Endodermal cell (in vitro differentiated cells): ENCODE results near the gene SEMA4G. TPM values are rescaled to one million over a fixed set of nuclear protein-coding genes. Genes with fewer than 3 reads are reported as not detected.

Experiments
- DNase-seq: peaks from one replicate; pipeline ENCODE4 v3.0.0-alpha.2; 2017
- H3K27ac ChIP-seq: 2 replicates; pipeline ENCODE4 v1.5.1; 2013; ENCODE audit warnings: mild to moderate bottlenecking, low read depth, low read length, moderate library complexity
- H3K27me3 ChIP-seq: 2 replicates; pipeline ENCODE4 v1.6.1; 2013; ENCODE audit warnings: mild to moderate bottlenecking, low read length, moderate library complexity; ENCODE audit not compliant: insufficient read depth, control insufficient read depth, poor library complexity, severe bottlenecking
- H3K36me3 ChIP-seq: 2 replicates; pipeline ENCODE4 v1.7.0; 2013; ENCODE audit warnings: mild to moderate bottlenecking, low read length, moderate library complexity; ENCODE audit not compliant: control insufficient read depth, insufficient read depth
- H3K4me1 ChIP-seq: one replicate; pipeline ENCODE4 v1.7.0; 2013; ENCODE audit warnings: low read length; ENCODE audit not compliant: control insufficient read depth, insufficient read depth
- H3K4me3 ChIP-seq: 2 replicates; pipeline ENCODE4 v1.5.1; 2013; ENCODE audit warnings: mild to moderate bottlenecking, low read length, moderate library complexity
- H3K9ac ChIP-seq: 2 replicates; pipeline ENCODE4 v1.6.1; 2013; ENCODE audit warnings: mild to moderate bottlenecking, low read length, moderate library complexity; ENCODE audit not compliant: poor library complexity, severe bottlenecking; ENCODE audit errors: extremely low read depth
- H3K9me3 ChIP-seq: 2 replicates; pipeline ENCODE4 v1.6.1; 2013; ENCODE audit warnings: mild to moderate bottlenecking, low read length, moderate library complexity; ENCODE audit not compliant: control insufficient read depth
- H3K27ac Mint-ChIP-seq: 2 replicates; pipeline ENCODE4 v1.8.0; 2020; ENCODE audit warnings: mixed read lengths
- H3K27me3 Mint-ChIP-seq: 2 replicates; pipeline ENCODE4 v1.8.0; 2021; ENCODE audit warnings: mild to moderate bottlenecking, mixed read lengths; ENCODE audit not compliant: insufficient read depth
- H3K36me3 Mint-ChIP-seq: 2 replicates; pipeline ENCODE4 v1.8.0; 2020; ENCODE audit warnings: low read depth, mixed read lengths
- H3K4me1 Mint-ChIP-seq: 2 replicates; pipeline ENCODE4 v1.8.0; 2020; ENCODE audit warnings: mixed read lengths
- H3K4me3 Mint-ChIP-seq: 2 replicates; pipeline ENCODE4 v1.8.0; 2020; ENCODE audit warnings: mild to moderate bottlenecking, moderate library complexity, mixed read lengths
- H3K9me3 Mint-ChIP-seq: 2 replicates; pipeline ENCODE4 v1.8.0; 2020; ENCODE audit warnings: mild to moderate bottlenecking, mixed read lengths
- CTCF ChIP-seq: fragments of 200-600 bp; sonication (generic); conservative IDR thresholded peaks from 2 replicates; pipeline ENCODE4 v1.5.0; 2021; ENCODE audit warnings: antibody characterized with exemption, mild to moderate bottlenecking
- WGBS, 2 experiments: methylation state at CpG; one replicate each; pipeline versions ENCODE4 v1.1.5 to v1.1.7; 2013; ENCODE audit warnings: missing lambda C conversion rate in 2 of 2, mixed read lengths in 1 of 2; ENCODE audit not compliant: insufficient coverage in 1 of 2, insufficient read length in 1 of 2; 5-methylcytosine and 5-hydroxymethylcytosine counted together
- total RNA-seq, 2 donors: library from RNA; stranded (reverse); fragmentation: NEBNext Ultra II Directional in 1 of 2; extraction: Animal tissue kit (Norgen Biotek cat#: 25700) in 1 of 2; gene quantifications; 2 replicates in 1 of 2; 3 replicates in 1 of 2; pipeline ENCODE4 v1.2.1, GENCODE V29; 2021

SEMA4G gene
- total RNA-seq, 2 donors from 2014 or later, result 20.1 to 36.6 TPM

- H3K27me3 ChIP-seq, result no peaks in the 10 kb centered on the region
- DNase-seq, result no peak
- Mint-ChIP-seq H3K4me1 (peaks cover 12% of the 10 kb centered on the region), H3K27ac (no peak overlapping the region), H3K4me3 (no peak overlapping the region), H3K27me3 (no peaks in the 10 kb centered on the region), H3K9me3 (no peaks in the 10 kb centered on the region), H3K36me3 (peaks cover 26% of the 10 kb centered on the region)
- H3K9ac ChIP-seq, result no peak overlapping the region
- H3K36me3 ChIP-seq, result peaks cover 41% of the 10 kb centered on the region
- no peak overlapping the region for H3K27ac ChIP-seq
- H3K4me3 ChIP-seq, result no peak overlapping the region
- WGBS, 2 experiments, result 82 to 90% methylated on average over 2 to 11 of the region's 11 CpGs
- TF ChIP-seq CTCF, result no peak
- H3K4me1 ChIP-seq, result no peaks in the 10 kb centered on the region
- no peaks in the 10 kb centered on the region for H3K9me3 ChIP-seq
These were observed 33.2 kb downstream of the SEMA4G start for GRCh38 chr10:101002456-101002855.

- Mint-ChIP-seq H3K4me3 (no peak overlapping the region), H3K27ac (no peak overlapping the region), H3K9me3 (no peaks in the 10 kb centered on the region), H3K27me3 (no peaks in the 10 kb centered on the region), H3K4me1 (peaks cover 12% of the 10 kb centered on the region), H3K36me3 (peaks cover 26% of the 10 kb centered on the region)
- no peak for TF ChIP-seq CTCF
- no peaks in the 10 kb centered on the region for H3K9me3 ChIP-seq
- no peak overlapping the region for H3K4me3 ChIP-seq
- no peaks in the 10 kb centered on the region for H3K27me3 ChIP-seq
- DNase-seq, result no peak
- no peak overlapping the region for H3K9ac ChIP-seq
- H3K27ac ChIP-seq, result no peak overlapping the region
- peaks cover 41% of the 10 kb centered on the region for H3K36me3 ChIP-seq
- 88 to 95% methylated on average over 10 to 18 of the region's 18 CpGs for WGBS, 2 experiments
- no peaks in the 10 kb centered on the region for H3K4me1 ChIP-seq
These were observed 34.4 kb downstream of the SEMA4G start for GRCh38 chr10:101003639-101004206.

- DNase-seq, result no peak
- no peak overlapping the region for H3K27ac Mint-ChIP-seq
These were observed 36.1 kb downstream of the SEMA4G start for GRCh38 chr10:101005361-101005760.

More at GRCh38 chr10:101005361-101005760, 36.1 kb downstream of the SEMA4G start:
- H3K4me1 Mint-ChIP-seq, result peaks cover 10% of the 10 kb centered on the region
- no peak overlapping the region for H3K9ac ChIP-seq
- H3K36me3 ChIP-seq, result peaks cover 41% of the 10 kb centered on the region
- H3K27ac ChIP-seq, result no peak overlapping the region
- no peaks in the 10 kb centered on the region for H3K27me3 Mint-ChIP-seq
- H3K4me3 ChIP-seq, result no peak overlapping the region
- H3K4me1 ChIP-seq, result no peaks in the 10 kb centered on the region
- TF ChIP-seq CTCF, result no peak
- H3K27me3 ChIP-seq, result no peaks in the 10 kb centered on the region
- no peaks in the 10 kb centered on the region for H3K9me3 Mint-ChIP-seq
- peaks cover 26% of the 10 kb centered on the region for H3K36me3 Mint-ChIP-seq
- WGBS, 2 experiments, result 94 to 98% methylated on average over 2 to 23 of the region's 23 CpGs
- H3K4me3 Mint-ChIP-seq, result no peak overlapping the region
- H3K9me3 ChIP-seq, result no peaks in the 10 kb centered on the region
